Lower leg skin (tissue), 3 donors: ENCODE data around the gene POLR3F.

Experiments
- CTCF ChIP-seq, 3 donors: fragments of 450-650 bp; IDR thresholded peaks; one replicate each; pipeline ENCODE4 v1.5.1; 2016; ENCODE audit warnings: antibody characterized with exemption in 3 of 3, mild to moderate bottlenecking in 3 of 3, moderate library complexity in 2 of 3
- POLR2A ChIP-seq, 2 donors: fragments of 450-650 bp; IDR thresholded peaks; one replicate each; pipeline ENCODE4 v1.6.1; 2016 to 2017; ENCODE audit warnings: antibody characterized with exemption in 2 of 2, mild to moderate bottlenecking in 1 of 2, moderate library complexity in 1 of 2

DNA sequence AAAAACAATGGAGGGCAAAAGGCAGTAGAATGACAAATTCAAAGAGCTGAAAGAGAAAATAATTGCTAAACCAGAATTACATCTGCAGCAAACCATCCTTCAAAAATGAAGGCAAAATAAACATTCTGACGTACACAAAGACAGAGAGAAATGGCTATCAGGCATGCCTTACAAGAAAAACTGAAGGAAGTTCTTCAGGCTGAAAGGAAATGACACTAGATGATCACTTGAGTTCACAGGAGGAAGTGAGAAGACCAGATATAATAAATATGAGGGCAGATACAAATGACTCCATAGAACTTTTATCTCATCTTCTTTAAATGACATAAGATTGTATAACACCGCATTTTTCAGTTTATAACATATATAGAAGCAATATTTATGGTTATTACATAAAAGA is 30.3 kb upstream of the POLR3F start:
- TF ChIP-seq CTCF (IDR thresholded peaks at IDR 0.05) (no peak), POLR2A (IDR thresholded peaks at IDR 0.05) (no peak)
